Stimulated activated CD8-positive, alpha-beta memory T cell treated with anti-CD3 and anti-CD28 coated beads, Interleukin-7, amount 100 ng/mL, for 1 hour (primary cell): ENCODE results near the gene CELA2B.
"Not testable (repeated sequence)": the region's sequence is repeated elsewhere in the genome, so short reads cannot be mapped to it uniquely, and the experiment has no call there.

Source experiments
- DNase-seq, 2 donors: peaks; one replicate each; pipeline ENCODE4 v3.0.0-alpha.2; 2020; ENCODE audit warnings: low read depth in 2 of 2

The CELA2B gene

DNA sequence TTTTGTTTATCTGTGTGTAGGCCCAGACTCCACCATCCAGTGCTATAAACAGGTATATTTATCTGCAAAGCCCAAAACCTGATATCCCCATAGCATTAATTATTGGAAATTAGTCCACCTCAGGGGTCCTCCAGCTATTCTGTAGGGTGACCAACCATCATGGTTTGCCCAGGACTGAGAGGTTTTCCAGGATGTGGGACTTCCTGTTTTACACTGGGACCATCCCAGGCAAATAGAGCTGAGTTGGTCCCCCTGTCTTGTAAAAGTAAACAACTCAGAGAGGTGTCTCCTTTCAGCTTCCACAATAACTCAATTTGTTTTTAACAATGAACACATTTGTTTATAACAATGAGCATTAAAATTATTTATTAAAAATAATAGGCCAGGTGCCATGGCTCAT is 7.8 kb upstream of the CELA2B start:
- no peak for DNase-seq

DNA sequence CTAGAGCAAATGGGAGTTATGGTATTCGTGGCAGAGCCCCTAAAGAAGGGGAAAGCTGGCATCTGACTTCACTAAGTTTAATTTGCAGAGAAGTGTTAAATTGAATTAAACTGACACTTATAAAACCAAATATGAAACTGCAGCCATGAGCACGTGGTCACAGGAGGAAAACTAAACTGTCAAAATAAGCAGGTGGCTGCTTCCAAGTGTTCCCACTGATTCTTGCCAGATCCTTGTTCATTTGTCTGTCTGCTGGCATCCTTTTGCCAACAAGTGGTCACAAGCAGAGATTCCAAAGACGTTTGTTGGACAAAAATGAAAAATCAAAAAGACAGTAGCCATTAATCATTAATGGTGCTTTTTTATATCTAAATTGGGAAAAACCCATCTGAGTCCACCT is 6.5 kb upstream of the CELA2B start:
- no peak for DNase-seq

DNA sequence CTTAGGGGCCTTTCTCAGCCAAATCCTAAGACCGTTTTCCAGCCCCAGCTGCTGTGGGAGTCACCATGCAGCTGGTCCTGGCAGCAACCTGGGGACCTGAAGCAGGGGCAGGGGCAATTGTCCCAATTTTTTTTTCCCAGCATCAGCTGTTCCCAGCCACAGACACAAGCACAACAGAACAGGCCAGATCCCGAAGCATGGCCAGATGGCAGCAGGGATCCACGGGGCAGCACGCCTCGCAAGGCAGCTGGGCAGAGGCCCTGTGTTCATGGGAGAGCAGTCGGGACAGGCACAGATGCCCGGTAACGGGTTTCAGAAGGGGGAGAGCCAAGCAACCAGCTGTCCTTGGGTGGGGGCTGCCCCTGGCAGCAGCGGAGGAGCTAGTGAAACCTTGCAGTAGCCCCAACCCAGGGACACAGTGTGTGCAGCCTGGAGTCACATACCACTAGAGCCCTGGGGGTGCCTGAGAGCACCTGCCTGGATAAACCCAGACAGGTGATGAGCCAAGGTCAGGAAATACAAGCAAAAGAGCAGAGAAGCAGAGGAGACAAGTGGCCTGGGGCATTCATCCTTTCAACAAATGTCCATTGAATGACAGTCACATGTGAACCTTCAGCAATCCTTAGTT is 6.0 kb upstream of the CELA2B start:
- DNase-seq = not testable (repeated sequence)

DNA sequence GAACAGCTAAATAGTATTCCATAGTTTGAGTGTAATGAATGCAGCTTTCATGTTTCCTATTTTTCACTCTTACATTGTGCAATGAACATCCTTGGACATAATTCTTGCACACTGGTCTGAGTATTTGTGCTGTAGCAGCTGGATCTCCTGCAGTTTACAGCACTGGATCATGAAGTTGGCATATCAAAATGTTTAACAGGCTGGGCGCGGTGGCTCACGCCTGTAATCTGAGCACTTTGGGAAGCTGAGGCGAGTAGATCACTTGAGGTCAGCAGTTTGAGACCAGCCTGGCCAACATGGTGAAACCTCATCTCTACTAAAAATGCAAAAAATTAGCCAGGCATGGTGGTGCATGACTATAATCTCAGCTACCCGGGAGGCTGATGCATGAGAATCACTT is 4.8 kb upstream of the CELA2B start:
- not testable (repeated sequence) for DNase-seq

DNA sequence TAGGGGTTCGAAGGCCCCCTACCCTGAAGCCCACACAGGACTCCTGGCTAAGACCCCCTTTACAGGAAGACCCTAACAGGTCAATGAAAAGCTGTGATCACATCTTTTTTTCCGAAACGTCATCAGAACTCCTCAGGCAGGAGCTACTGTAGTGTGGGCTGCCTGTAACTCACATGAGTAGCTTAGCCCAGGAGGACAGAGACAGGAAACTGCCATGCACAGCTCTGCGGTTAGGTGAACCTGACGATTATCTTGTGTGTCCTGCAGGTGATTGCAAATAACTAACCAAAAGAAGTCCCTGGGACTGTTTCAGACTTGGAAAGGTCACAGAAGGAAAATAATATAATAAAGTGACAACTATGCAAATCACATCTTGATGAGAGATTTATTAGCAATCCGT is 4.2 kb upstream of the CELA2B start:
- not testable (repeated sequence) for DNase-seq

DNA sequence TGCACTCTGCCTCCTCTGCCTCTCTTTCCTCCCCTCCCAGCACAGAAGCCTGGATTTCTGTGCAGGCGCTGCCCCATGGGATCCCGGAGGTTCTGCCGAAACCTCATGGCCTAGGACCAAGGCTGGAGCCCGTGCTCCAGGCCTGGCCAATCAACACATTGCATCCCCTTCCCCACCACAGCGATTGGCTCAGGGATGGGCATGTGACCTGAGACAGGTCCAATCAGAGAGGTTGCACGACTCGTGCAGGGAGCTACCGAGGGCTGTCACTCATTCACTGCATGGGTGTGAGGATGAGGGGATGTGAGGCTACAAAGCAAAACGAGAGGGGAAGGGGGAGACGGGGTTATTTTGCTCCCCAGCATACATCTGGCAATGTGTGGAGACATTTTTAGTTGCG is 3.3 kb upstream of the CELA2B start:
- DNase-seq = no peak

DNA sequence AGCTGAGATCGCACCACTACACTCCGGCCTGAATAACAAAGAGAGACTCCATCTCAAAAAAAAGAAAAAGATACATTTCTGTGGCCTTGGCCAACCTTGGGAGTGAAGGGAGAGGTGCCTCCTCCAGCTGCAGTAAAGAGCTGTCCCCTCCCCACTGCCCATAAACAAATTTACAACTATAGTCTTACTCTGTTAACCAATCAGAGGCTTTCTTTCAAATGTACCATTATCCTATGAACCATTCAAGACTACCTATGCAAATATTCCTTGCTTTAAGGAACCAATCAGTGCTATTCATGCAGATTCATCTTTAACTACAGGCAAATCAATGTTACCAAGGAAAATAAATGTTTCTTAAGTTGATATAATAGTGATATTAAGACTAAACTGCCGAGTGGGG is 1.0 kb downstream of the CELA2B start:
- no peak for DNase-seq

DNA sequence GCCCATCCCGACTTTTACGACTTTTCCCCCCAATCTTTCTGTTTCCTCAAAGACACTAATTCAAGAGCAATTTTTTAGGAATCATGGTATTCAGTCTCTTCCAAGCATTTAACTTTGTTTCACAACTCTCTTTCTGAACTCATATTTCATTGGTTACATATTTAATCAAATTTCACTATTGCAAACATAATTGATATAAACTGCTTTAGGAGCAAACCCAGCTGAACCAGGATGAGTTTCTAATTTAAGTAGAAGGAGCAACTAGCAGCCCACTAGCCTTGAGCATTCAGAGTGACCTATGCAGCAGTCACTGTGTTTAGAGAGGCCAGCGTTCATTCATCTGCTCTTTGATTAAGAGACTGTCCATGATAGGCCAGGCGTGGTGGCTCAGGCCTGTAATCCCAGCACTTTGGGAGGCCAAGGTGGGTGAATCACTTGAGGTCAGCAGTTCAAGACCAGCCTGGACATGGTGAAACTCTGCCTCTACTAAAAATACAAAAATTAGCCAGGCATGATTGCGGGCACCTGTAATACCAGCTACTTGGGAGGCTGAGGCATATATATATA is 1.8 kb downstream of the CELA2B start:
- no peak for DNase-seq

DNA sequence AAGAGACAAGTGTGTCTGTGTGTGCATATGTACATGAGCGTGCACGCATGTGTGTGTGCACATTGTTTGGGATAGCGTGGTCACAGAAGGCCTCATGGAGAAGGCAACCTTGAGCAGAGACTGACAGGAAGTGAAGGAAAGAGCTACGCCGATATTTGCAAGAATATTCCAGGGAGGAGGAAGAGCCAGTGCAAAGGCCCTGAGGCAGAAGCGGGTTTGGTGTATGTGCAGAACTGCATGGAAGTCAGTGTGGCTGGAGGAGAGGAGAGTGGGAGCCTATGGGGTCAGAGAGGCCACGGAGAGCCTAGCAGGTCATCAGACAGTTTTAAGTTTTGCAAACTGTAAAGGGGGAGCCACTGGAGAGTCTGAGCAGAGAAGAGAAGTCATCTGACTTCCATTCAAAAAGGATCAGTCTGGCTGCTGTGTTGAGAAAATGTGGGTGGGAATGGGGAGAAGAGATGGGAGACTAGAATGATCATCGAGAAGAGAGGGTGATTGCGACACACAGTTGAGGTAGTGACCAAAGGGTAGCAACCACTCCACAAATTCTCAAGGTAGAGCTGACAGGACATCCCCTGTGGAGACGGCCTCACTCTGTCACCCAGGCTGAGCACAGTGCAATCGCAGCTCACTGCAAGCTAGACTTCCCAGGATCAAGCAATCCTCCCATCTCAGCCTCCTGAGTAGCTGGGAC is 3.9 kb downstream of the CELA2B start:
- no peak for DNase-seq

DNA sequence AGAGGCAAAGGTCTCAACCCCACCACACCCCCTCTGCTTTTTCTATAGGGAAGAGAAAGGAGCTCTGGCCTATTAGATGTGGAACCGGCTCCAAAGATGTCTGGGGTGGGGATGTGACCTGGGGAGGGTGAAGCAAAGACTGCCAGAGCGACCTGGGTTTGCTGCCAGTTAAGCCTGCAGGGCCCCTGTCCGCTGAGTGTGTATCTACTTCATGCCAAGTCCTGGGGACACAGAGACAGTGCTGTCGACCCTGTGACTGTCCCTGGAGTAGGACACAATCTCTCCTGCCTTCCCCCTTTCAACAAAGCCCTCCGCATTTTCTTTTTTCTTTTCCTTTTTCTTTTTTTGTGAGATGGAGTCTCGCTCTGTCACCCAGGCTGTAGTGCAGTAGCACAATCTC is 6.6 kb downstream of the CELA2B start:
- not testable (repeated sequence) for DNase-seq

DNA sequence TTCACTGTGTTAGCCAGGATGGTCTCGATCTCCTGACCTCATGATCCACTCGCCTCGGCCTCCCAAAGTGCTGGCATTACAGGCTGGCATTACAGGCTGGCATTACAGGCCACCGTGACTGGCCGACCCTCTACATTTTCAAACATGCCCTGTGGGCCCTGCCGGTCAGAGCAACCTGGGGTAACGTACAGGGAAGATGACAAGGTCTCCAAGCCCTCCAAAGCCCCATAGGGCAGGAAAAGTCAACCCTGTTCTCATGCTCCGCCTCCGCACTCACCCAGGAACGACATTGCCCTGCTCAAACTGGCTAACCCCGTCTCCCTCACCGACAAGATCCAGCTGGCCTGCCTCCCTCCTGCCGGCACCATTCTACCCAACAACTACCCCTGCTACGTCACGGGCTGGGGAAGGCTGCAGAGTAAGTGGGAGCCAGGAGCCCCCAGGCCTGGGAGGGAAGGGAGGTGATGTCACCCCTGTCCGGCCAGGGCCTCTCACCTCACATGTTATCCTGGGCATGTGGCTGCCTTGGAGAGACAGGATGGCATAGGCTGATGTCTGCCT is 7.2 kb downstream of the CELA2B start:
- DNase-seq = not testable (repeated sequence)

DNA sequence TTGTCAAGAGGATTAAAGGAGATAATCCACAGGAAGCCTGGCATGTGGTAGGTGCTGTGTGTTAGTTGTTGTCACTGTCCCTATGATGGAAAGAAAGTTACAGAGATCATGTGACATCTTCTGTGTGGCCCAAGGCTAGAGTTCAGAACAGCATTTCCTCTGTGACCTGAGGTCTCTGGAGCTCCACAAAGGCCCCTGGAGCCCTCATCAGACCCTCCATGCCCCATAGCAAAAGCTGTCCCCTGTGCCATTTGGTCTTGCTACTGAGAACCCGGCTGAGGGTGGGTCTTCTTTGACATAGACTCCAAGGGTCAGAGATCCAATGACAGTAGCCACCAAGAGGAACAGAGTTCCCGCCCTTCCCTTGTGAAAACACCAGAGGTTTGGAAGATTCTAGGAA is 8.1 kb downstream of the CELA2B start:
- DNase-seq = no peak

DNA sequence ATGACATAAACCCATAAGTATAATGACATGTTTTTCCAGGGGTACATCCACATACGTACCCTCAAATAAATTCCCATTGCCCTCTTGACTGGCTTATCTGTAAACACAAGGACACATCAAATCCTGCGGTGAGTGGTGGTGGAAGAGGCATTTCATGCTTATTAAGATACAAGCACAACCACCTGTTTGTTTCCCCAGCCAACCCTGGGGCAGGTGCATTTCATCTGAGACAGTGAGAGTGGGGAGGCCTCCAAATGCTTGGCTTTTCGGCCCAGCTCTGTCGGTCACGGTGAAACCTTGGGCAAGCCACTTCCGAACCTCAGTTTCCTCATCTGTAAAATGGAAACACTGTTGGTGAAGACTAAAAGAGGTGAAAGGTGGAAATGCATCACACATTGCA is 8.5 kb downstream of the CELA2B start:
- not testable (repeated sequence) for DNase-seq

DNA sequence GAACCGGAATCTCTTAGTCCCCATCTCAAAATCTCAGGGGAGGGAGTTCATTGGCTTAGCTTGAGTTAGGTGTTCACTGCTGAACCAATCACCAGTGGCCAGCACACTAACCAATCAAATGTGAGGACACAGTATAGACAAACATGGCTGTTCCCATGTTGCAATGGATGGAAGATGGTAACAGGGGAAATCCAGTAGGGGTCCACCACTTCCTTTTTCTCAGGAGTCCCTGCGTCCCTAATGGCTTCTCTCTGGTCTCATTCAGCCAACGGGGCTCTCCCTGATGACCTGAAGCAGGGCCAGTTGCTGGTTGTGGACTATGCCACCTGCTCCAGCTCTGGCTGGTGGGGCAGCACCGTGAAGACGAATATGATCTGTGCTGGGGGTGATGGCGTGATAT is 9.7 kb downstream of the CELA2B start:
- no peak for DNase-seq

DNA sequence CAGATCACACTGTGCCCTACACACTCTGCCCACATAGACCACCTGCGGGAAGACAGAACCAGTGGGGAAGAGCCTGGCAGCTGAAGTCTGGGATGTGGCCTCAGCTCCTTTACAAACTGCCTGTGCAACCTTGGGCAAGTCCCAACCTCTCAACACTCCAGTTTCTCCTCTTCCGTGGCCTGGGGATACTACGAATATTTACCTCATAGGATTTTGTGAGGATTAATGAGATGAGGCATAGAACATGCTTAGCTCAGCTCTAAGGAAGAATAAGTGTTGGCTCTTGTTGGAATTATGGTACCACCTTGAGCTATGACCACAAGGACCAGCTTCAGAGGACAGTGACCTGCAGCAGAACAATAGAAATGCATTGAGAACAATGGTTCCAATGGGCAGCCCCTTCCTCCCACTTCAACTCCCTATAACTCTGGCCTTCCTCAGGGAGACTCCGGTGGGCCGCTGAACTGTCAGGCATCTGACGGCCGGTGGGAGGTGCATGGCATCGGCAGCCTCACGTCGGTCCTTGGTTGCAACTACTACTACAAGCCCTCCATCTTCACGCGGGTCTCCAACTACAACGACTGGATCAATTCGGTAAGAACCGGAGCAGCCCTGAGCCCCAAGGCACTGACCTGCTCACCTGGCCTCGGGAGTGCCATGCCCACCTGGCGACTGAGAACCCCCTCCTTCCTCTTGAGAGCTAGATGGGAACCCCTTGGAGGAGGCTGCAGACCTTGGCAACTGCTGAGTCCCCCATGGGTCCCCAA is 11.1 kb downstream of the CELA2B start:
- DNase-seq = not testable (repeated sequence)

DNA sequence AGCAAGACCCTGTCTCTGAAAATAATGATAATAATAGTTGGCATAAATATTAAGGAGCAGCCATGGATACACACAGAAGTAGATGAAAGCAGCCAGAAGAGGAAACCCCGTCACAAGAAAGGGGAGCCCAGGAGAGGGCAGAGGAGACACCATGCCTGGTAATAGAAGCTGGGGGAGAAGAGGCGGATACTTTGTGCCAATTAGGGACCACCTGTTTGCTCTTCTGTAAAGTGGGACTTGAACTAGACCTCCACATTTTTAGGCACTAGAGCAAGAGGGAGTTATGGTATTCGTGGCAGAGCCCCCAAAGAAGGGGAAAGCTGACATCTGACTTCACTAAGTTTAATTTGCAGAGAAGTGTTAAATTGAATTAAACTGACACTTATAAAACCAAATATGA is 12.5 kb downstream of the CELA2B start:
- no peak for DNase-seq

DNA sequence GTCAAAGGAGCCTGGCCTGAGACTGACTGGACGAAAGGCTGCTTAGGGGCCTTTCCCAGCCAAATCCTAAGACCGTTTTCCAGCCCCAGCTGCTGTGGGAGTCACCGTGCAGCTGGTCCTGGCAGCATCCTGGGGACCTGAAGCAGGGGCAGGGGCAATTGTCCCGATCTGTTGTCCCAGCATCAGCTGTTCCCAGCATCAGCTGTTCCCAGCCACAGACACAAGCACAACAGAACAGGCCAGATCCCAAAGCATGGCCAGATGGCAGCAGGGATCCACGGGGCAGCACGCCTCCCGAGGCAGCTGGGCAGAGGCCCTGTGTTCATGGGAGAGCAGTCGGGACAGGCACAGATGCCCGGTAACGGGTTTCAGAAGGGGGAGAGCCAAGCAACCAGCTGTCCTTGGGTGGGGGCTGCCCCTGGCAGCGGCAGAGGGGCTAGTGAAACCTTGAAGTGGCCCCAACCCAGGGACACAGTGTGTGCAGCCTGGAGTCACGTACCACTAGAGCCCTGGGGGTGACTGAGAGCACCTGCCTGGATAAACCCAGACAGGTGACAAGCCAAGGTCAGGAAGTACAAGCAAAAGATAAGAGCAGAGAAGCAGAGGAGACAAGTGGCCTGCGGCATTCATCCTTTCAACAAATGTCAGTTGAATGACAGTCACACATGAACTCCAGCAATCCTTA is 13.3 kb downstream of the CELA2B start:
- no peak for DNase-seq

DNA sequence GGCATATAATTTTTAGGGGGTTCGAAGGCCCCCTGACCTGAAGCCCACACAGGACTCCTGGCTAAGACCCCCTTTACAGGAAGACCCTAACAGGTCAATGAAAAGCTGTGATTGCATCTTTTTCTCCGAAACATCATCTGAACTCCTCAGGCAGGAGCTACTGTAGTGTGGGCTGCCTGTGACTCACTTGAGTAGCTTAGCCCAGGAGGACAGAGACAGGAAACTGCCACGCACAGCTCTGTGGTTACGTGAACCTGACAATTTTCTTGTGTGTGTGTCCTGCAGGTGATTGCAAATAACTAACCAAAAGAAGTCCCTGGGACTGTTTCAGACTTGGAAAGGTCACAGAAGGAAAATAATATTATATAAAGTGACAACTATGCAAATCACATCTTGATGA is 15.1 kb downstream of the CELA2B start:
- not testable (repeated sequence) for DNase-seq

DNA sequence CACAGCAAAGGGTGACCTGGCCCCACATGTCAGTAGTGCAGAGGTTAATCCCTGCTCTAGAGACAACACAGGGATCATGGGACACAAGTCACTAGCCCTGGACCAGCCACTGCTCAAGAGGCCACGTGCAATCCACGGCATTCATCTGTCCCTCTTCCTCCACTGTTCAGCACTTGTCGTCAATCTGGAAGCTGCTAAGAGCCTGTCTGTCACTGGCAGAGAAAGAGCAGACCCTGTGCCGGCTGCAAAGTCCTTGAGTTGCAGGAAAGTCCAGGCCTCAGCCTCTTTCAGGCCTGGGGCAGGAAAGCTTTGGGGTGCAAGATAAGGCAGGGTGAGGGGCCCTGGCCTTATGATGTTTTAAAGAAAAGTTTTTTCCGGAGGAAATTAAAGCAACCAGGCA is 16.7 kb downstream of the CELA2B start:
- DNase-seq = no peak

DNA sequence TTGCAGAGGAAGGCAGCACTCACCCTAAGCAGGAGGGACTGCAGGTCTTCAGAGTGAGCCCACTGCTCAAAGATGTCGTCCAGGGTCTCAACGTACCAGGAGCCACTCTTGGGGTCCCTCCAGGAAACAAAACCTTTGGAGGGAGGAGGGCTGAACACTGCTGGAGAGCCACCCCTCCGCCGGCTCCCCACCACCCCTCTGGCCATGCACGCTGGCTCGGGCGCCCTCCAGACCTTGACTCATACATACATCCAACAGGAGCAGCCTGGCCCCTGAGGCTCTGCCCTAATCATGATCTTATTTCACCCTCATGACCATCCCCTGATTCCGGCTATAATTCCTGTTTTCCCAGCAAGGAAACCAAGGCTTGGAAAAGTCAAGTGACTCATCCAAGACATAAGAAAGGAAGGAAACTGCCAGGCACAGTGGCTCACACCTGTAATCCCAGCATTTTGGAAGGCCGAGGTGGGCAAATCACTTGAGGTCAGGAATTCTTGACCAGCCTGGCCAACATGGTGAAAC is 18.0 kb downstream of the CELA2B start:
- DNase-seq = no peak
